GM21737 (cell line): ENCODE measurements around the gene WRAP53.
A peak's percentile ranks its signal among the peaks of the same experiment; 100 is the strongest.
"Not testable (repeated sequence)": the region's sequence is repeated elsewhere in the genome, so short reads cannot be mapped to it uniquely, and the experiment has no call there.

Experiments used
- ATAC-seq: cut with Tn5 transposase; IDR thresholded peaks from one replicate; pipeline ENCODE4 v1.9.1; 2021; ENCODE audit warnings: mild to moderate bottlenecking, moderate library complexity; ENCODE audit not compliant: unreplicated experiment

Gene WRAP53

GRCh38 chr17:7687908-7688807 lies at the start of gene WRAP53:
Gene WRAP53, plus strand, starts transcription at chr17:7688477. Its CDS starts 172 bp downstream, at chr17:7688649.
- peak; percentile 69 for ATAC-seq

- no peak for ATAC-seq
These were observed 47.5 kb upstream of the WRAP53 start for GRCh38 chr17:7640783-7641182.

- not testable (repeated sequence) for ATAC-seq
These were observed 46.6 kb upstream of the WRAP53 start for GRCh38 chr17:7641635-7642034.

GRCh38 chr17:7644775-7645174 lies 43.5 kb upstream of the WRAP53 start:
- no peak for ATAC-seq

GRCh38 chr17:7646457-7646856 lies 41.8 kb upstream of the WRAP53 start:
- ATAC-seq = no peak

GRCh38 chr17:7647018-7647417 lies 41.3 kb upstream of the WRAP53 start:
- ATAC-seq = no peak

- no peak for ATAC-seq
These were observed 37.7 kb upstream of the WRAP53 start, which contains the start of gene ATP1B2 for GRCh38 chr17:7650509-7651096. Gene ATP1B2, plus strand, starts transcription at chr17:7650926. Its CDS starts 593 bp downstream, at chr17:7651519.

- ATAC-seq = no peak
These were observed 37.1 kb upstream of the WRAP53 start for GRCh38 chr17:7651097-7651664.

GRCh38 chr17:7651665-7652387 lies 36.5 kb upstream of the WRAP53 start:
- no peak for ATAC-seq

GRCh38 chr17:7652388-7653356 lies 35.6 kb upstream of the WRAP53 start:
- no peak for ATAC-seq

GRCh38 chr17:7654832-7655540 lies 33.3 kb upstream of the WRAP53 start:
- ATAC-seq = no peak

GRCh38 chr17:7655541-7655840 lies 32.8 kb upstream of the WRAP53 start:
- ATAC-seq = no peak

GRCh38 chr17:7656958-7657609 lies 31.2 kb upstream of the WRAP53 start:
- no peak for ATAC-seq

GRCh38 chr17:7667656-7668406 lies 20.4 kb upstream of the WRAP53 start:
- no peak for ATAC-seq

GRCh38 chr17:7668482-7668881 lies 19.8 kb upstream of the WRAP53 start:
- no peak for ATAC-seq

- ATAC-seq = no peak
These were observed 15.0 kb upstream of the WRAP53 start for GRCh38 chr17:7673239-7673638.

- no peak for ATAC-seq
These were observed 13.3 kb upstream of the WRAP53 start for GRCh38 chr17:7674934-7675333.

- ATAC-seq = no peak
These were observed 11.7 kb upstream of the WRAP53 start for GRCh38 chr17:7676533-7676932.
